Thyroid gland (tissue), 4 donors: ENCODE measurements around the gene CYP2J2.

Experiments
- POLR2A ChIP-seq, 2 donors: fragments of 450-650 bp; IDR thresholded peaks; one replicate each; pipeline ENCODE4 v1.6.1; 2017; ENCODE audit warnings: antibody characterized with exemption in 2 of 2, mild to moderate bottlenecking in 2 of 2, moderate library complexity in 1 of 2
- TF ChIP-seq, protein P1 (sequence below), 6 experiments: fragments of 200-600 bp in 3 of 6; fragments of 450-650 bp in 3 of 6; sonication (generic) in 3 of 6; IDR thresholded peaks; one replicate each; pipeline ENCODE4 v1.5.1; 2016 to 2019; ENCODE audit warnings: antibody characterized with exemption in 6 of 6, mild to moderate bottlenecking in 2 of 6, inconsistent platforms in 1 of 6, moderate library complexity in 1 of 6

DNA sequence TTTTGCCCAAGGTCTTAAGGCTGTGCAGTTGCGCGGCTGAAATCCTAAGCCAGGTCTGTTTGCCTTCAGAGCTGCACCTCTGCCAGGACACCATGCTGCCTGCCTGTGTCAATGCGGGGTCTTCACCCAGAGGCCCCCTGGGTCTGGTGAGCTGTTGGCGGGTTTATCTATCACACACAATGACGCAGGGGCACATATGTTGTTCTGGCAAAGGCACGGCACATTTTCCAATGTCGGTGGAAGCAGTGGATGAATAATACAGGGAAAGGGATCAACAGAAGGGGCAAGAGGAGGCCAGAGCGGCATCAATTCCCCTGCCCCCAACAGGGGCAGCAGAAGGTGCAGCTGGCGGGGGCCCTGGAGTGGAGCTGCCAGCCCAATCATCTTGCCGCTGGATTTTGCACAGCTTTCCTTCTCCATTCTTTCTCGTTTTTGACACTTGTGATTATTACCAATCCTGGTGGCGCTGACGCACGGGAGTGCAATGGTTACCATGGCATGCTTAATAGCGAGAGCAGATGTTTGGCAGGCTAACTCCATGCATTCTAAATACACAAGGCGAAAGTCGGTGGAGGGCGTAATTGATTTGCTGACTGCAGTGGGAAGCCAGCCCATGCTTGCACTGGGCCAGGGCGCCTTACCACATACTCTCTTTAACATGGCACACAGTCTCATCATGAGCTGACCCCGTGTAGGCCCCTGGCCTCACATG is 45.8 kb upstream of the CYP2J2 start:
- no peak for TF ChIP-seq POLR2A (IDR thresholded peaks at IDR 0.05)
- TF ChIP-seq, protein P1, sequence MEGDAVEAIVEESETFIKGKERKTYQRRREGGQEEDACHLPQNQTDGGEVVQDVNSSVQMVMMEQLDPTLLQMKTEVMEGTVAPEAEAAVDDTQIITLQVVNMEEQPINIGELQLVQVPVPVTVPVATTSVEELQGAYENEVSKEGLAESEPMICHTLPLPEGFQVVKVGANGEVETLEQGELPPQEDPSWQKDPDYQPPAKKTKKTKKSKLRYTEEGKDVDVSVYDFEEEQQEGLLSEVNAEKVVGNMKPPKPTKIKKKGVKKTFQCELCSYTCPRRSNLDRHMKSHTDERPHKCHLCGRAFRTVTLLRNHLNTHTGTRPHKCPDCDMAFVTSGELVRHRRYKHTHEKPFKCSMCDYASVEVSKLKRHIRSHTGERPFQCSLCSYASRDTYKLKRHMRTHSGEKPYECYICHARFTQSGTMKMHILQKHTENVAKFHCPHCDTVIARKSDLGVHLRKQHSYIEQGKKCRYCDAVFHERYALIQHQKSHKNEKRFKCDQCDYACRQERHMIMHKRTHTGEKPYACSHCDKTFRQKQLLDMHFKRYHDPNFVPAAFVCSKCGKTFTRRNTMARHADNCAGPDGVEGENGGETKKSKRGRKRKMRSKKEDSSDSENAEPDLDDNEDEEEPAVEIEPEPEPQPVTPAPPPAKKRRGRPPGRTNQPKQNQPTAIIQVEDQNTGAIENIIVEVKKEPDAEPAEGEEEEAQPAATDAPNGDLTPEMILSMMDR (IDR thresholded peaks at IDR 0.05) = no peak
